AG04450 (cell line): ENCODE measurements around the gene IRF1. TPM values are rescaled to one million over a fixed set of nuclear protein-coding genes. Genes with fewer than 3 reads are reported as not detected.

Source experiments
- CTCF ChIA-PET: fragments of 300-600, 350-600 bp; formaldehyde crosslinking; extraction: SDS; loops from one replicate; lab custom pipeline; 2022; ENCODE audit warnings: antibody characterized with exemption, inconsistent platforms; lab: Charles Lee
- POLR2A ChIA-PET: fragments of 350-600 bp; formaldehyde crosslinking; extraction: SDS; loops from one replicate; lab custom pipeline; 2021; ENCODE audit warnings: antibody characterized with exemption, inconsistent platforms; lab: Yijun Ruan, JAX
- DNase-seq: peaks from one replicate; pipeline ENCODE4 v3.0.0-alpha.2; 2011; ENCODE audit warnings: low read depth, low spot score
- H3K27ac ChIP-seq: one replicate; pipeline ENCODE4 v1.5.1; 2012; ENCODE audit warnings: low read depth, low read length, control low read depth
- H3K27me3 ChIP-seq: one replicate; pipeline ENCODE4 v1.6.0; 2012; ENCODE audit warnings: low read length; ENCODE audit not compliant: control insufficient read depth, insufficient read depth
- H3K4me3 ChIP-seq: 2 replicates; pipeline ENCODE4 v1.5.1; 2011; ENCODE audit warnings: mild to moderate bottlenecking, low read depth, low read length, control low read depth
- H3K9me3 ChIP-seq: 2 replicates; pipeline ENCODE4 v1.5.1; 2012; ENCODE audit warnings: low read length; ENCODE audit not compliant: control insufficient read depth, insufficient read depth
- CTCF ChIP-seq: IDR thresholded peaks from 2 replicates; pipeline ENCODE4 v1.5.1; 2011; ENCODE audit warnings: low read depth, low read length, control low read depth, inconsistent platforms
- polyA plus RNA-seq: library from polyadenylated mRNA; depleted of rRNA; stranded (reverse); fragments of >200 nt; gene quantifications from 2 replicates; pipeline ENCODE4 v1.2.3, GENCODE V29; 2011

Gene IRF1
- polyA plus RNA-seq, 1 experiment: 22.6 TPM

GRCh38 chr5:132481596-132482211, 8.9 kb downstream of the IRF1 start:
- TF ChIP-seq CTCF: no peak
- Histone ChIP-seq H3K9me3 (no peaks in the 10 kb centered on the region), H3K27ac (no peak overlapping the region), H3K4me3 (no peak overlapping the region), H3K27me3 (no peaks in the 10 kb centered on the region)
- POLR2A ChIA-PET: interaction anchor here (1.7 kb wide), 1 partner anchor 9 kb away, joined by 6 read pairs; the partner anchor contains the start of gene IRF1
- DNase-seq: no peak
- CTCF ChIA-PET: interaction anchor here (2.0 to 2.3 kb wide), 2 partner anchors 43 to 95 kb away, joined by 6 read pairs; no protein-coding TSS in a partner anchor

- Histone ChIP-seq H3K27me3 (no peaks in the 10 kb centered on the region), H3K4me3 (no peak overlapping the region), H3K27ac (no peak overlapping the region), H3K9me3 (no peaks in the 10 kb centered on the region)
- no peak for DNase-seq
- ChIA-PET CTCF (interaction anchor here (2.0 to 2.3 kb wide), 2 partner anchors 42 to 95 kb away, joined by 6 read pairs; no protein-coding TSS in a partner anchor), POLR2A (interaction anchor here (1.7 kb wide), 1 partner anchor 9 kb away, joined by 6 read pairs; the partner anchor contains the start of gene IRF1)
- TF ChIP-seq CTCF: no peak
These were observed 9.5 kb downstream of the IRF1 start for GRCh38 chr5:132480893-132481595.

GRCh38 chr5:132480546-132480892, 10.1 kb downstream of the IRF1 start:
- Histone ChIP-seq H3K27me3 (no peaks in the 10 kb centered on the region), H3K27ac (no peak overlapping the region), H3K4me3 (no peak overlapping the region), H3K9me3 (no peaks in the 10 kb centered on the region)
- POLR2A ChIA-PET: interaction anchor here (2.9 kb wide), 1 partner anchor 10 kb away, joined by 16 read pairs; the partner anchor contains the start of gene IRF1
- CTCF ChIA-PET: interaction anchor here (0.8 to 2.3 kb wide), 3 partner anchors 14 to 94 kb away, joined by 3 to 6 read pairs (median 6); no protein-coding TSS in a partner anchor
- no peak for DNase-seq
- TF ChIP-seq CTCF: no peak

- DNase-seq: no peak
- CTCF ChIA-PET: interaction anchor here (0.5 to 2.3 kb wide), 5 partner anchors 10 to 402 kb away, joined by 3 to 8 read pairs (median 6); no protein-coding TSS in a partner anchor
These were observed 10.5 kb downstream of the IRF1 start for GRCh38 chr5:132480042-132480441.

More at GRCh38 chr5:132480042-132480441, 10.5 kb downstream of the IRF1 start:
- Histone ChIP-seq H3K27ac (no peak overlapping the region), H3K4me3 (no peak overlapping the region), H3K9me3 (no peaks in the 10 kb centered on the region), H3K27me3 (no peaks in the 10 kb centered on the region)
- no peak for TF ChIP-seq CTCF
- POLR2A ChIA-PET: interaction anchor here (1.3 to 2.9 kb wide), 3 partner anchors 10 to 22 kb away, joined by 7 to 16 read pairs (median 9); partner anchors contain the start of gene IRF1
